GM19455 (cell line): ENCODE measurements around the gene NACA.
A peak's percentile ranks its signal among the peaks of the same experiment; 100 is the strongest.

Experiments used
- ATAC-seq: cut with Tn5 transposase; IDR thresholded peaks from one replicate; pipeline ENCODE4 v1.9.1; 2021; ENCODE audit not compliant: unreplicated experiment

NACA gene

GRCh38 chr12:56688129-56688845 lies 36.8 kb downstream of the NACA start, which contains the start of gene PTGES3:
TSS of gene PTGES3 (minus strand) at chr12:56688284. CDS start at chr12:56687999, 285 bp downstream.
- peak; percentile 71 for ATAC-seq

DNA sequence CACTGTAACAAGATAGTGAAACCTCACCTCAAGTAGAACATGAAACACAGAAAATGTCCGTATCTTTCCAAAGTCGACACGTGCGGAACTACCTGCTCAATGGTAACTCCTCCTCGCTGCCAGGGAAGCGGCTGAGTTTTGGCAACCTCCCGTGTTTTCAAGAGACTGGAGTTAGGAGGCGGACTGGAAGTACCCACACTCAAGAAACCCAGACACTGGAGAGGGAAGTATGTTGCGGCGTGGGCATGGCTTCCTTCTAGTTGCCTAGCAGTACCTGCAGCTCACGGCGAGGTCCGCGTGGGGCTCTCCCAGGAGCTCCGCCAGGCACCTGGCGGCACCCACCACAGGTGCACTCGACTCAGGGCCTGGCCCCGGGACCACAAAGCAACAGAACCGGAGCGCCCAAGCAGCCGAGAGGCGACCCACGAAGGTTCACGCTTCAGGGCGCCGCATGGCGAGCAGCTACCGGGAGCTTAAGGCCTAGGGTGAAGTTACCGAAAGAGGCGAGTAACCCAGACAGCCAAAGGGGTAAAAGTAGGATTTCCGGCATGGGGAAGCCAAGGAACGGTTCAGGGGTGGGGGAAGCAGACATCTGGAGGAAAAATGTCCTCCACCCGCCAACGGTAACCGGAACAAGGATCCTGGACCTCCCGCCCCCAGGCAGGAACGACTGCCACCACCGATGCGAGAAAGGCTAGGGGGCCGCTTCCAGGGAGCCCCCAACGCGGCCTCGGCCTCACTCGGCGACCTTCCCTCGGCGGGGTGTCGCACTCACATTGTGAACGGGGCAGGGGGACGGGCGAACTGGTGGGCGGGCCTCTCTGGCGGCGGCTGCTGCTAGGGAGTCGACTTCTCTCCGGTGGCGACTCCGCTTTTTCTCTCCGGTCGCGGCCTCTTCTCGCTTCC lies 37.6 kb downstream of the NACA start:
- ATAC-seq, result peak; percentile 17

DNA sequence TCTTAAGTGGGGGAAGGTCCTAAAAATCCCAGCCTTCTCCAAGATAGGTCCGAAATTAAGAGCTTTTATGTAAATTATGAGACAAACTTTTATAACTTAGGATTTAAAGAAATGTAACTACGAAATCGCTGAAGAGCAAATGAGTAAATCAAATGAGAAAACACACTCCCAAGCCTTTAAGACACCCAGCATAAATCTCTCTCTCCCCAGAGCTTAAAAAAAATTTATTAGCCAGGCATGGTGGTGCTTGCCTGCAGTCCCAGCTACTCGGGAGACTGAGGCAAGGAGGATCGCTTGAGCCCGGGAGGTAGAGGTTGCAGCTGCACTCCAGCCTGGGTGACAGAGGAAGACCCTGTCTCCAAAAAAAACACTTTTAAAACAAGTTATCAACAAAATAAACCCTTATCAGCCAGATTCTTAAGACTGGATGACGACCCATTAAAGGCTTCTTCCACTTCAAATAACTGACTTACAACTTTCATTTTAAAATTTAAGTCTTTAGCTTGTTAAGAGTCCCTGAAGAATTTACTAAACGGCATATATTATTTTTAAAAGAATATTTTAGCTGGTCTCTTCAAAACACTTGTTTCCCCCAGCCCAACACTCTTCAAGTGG lies 40.2 kb downstream of the NACA start:
- ATAC-seq, result no peak

DNA sequence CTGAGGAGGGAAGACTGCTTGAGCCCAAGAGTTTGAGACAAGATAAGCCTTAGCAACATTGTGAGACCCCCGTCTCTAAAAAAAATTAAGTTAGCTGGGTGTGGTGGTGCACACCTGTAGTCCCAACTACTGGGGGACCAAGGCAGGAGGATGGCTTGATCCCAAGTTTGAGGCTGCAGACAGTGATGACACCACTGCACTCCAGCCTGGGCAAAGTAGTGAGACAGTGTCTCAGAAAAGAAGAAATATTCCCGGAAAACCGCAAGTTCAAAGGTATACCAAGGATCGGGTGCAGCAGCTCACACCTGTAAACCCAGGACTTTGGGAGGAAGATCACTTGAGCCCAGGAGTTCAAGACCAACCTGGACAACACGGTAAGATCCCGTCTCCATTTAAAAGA lies 42.8 kb downstream of the NACA start:
- ATAC-seq, result no peak

- no peak for ATAC-seq
These were observed 45.1 kb downstream of the NACA start for GRCh38 chr12:56679883-56680575.

DNA sequence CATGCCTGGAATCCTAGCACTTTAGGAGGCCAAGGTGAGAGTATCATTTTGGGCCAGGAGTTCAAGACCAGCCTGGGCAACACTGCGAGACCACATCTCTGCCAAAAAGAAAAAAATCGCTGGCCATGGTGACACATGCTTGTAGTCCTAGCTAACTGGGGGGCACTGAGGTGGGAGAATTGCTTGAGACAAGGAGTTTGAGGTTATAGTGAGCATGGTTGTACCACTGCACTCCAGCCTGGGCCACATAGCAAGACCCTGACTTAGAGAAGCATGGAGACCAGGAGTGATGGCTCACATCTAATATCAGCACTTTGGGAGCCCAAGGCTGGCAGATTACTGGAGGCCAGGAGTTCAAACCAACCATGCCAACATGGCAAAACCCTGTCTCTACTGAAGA lies 46.2 kb downstream of the NACA start:
- ATAC-seq, result no peak

GRCh38 chr12:56677680-56678079 lies 47.4 kb downstream of the NACA start:
- peak; percentile 67 for ATAC-seq

DNA sequence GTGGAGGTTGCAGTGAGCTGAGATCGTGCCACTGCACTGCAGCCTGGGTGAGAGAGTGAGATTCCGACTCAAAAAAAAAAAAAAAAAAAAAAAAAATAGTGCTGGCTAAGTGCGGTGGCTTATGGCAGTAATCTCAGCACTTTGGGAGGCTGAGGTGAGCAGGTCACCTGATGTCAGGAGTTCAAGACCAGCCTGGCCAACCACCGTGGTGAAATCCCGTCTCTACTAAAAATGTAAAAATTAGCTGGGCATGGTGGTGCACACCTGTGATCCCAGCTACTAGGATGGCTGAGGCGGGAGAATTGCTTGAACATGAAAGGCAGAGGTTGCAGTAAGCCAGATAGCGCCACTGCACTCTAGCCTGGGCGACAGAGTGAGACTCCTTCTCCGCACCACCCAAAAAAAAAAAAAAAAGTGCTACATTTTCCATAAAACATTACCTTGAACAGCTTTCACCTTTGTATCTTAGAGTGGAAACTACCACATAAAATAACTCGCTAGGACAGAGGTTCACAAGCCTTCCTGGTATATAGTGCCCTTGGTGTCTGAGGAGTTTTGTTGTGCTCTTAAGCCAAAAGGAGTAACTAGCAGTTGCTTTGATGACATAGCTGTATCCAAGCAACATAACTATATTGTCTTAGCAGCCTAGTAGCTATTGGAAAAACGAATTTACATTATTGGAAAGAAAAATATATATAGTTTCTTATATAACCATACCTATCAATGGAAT lies 48.1 kb downstream of the NACA start:
- no peak for ATAC-seq

DNA sequence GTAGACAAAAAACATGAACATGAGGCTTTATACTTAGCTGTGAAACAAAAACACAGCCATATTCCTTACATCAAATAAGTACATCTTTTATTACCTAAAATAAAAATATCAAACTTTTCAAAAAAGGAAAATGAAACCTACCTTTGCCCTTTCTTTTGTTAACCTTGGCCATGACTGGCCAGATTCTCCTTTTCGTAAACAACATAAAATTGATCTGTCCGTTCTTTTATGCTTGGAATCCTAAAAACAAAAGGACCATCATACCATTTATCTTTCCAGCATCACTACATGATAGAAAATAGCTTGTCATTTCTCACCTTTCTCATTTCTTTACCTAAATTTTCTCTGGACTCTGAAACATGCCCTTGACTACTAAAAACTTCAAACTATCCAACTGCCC lies 53.5 kb downstream of the NACA start:
- no peak for ATAC-seq

GRCh38 chr12:56670836-56671235 lies 54.3 kb downstream of the NACA start:
- ATAC-seq, result no peak

GRCh38 chr12:56668197-56668457 lies 57.0 kb downstream of the NACA start:
- no peak for ATAC-seq
